HL-60/S4 treated with retinoic acid at 250 ng/mL for 4 days and 3 days (cell line): ENCODE measurements around the gene THRB.
"Not testable (repeated sequence)": the region's sequence is repeated elsewhere in the genome, so short reads cannot be mapped to it uniquely, and the experiment has no call there.

Source experiments
- in situ Hi-C: fragments of 300-500 bp; cut with MboI; formaldehyde crosslinking; loops from 2 replicates; pipeline ENCODE4 v1.7.0; 2022; ENCODE audit warnings: low sequenced_read_pairs

The THRB gene

GRCh38 chr3:24451461-24452099 is 43.1 kb downstream of the THRB start:
- in situ Hi-C loops = no loop called here

GRCh38 chr3:24450160-24450907 is 44.3 kb downstream of the THRB start:
- in situ Hi-C loops = no loop called here

GRCh38 chr3:24447836-24448235 is 46.8 kb downstream of the THRB start:
- in situ Hi-C loops = no loop called here

GRCh38 chr3:24446032-24446431 is 48.6 kb downstream of the THRB start:
- in situ Hi-C loops = no loop called here

GRCh38 chr3:24443476-24443875 is 51.2 kb downstream of the THRB start:
- in situ Hi-C loops = no loop called here

GRCh38 chr3:24440760-24441464 is 53.7 kb downstream of the THRB start:
- in situ Hi-C loops = no loop called here

- in situ Hi-C loops = no loop called here
Measured at GRCh38 chr3:24439021-24439420, 55.6 kb downstream of the THRB start.

- in situ Hi-C loops = no loop called here
Measured at GRCh38 chr3:24437326-24437725, 57.3 kb downstream of the THRB start.

- in situ Hi-C loops = no loop called here
Measured at GRCh38 chr3:24435584-24435983, 59.1 kb downstream of the THRB start.

- in situ Hi-C loops = no loop called here
Measured at GRCh38 chr3:24434651-24435050, 60.0 kb downstream of the THRB start.

- in situ Hi-C loops = no loop called here
Measured at GRCh38 chr3:24433838-24434591, 60.6 kb downstream of the THRB start.

- in situ Hi-C loops = no loop called here
Measured at GRCh38 chr3:24432989-24433388, 61.7 kb downstream of the THRB start.

GRCh38 chr3:24428481-24428880 is 66.2 kb downstream of the THRB start:
- in situ Hi-C loops = no loop called here

- in situ Hi-C loops = no loop called here
Measured at GRCh38 chr3:24426896-24427295, 67.8 kb downstream of the THRB start.

GRCh38 chr3:24420829-24421228 is 73.8 kb downstream of the THRB start:
- in situ Hi-C loops = not testable (repeated sequence)

- in situ Hi-C loops = no loop called here
Measured at GRCh38 chr3:24420224-24420623, 74.4 kb downstream of the THRB start.

- in situ Hi-C loops = no loop called here
Measured at GRCh38 chr3:24419067-24419791, 75.4 kb downstream of the THRB start.

GRCh38 chr3:24417730-24418129 is 76.9 kb downstream of the THRB start:
- in situ Hi-C loops = no loop called here

GRCh38 chr3:24416224-24416623 is 78.4 kb downstream of the THRB start:
- in situ Hi-C loops = no loop called here

- in situ Hi-C loops = no loop called here
Measured at GRCh38 chr3:24415824-24416223, 78.8 kb downstream of the THRB start.

- in situ Hi-C loops = not testable (repeated sequence)
Measured at GRCh38 chr3:24413662-24414061, 81.0 kb downstream of the THRB start.
